Measurements from ENCODE around the gene KIF16B.

KIF16B gene

GRCh38 chr20:16316513-16316912 is 256.7 kb downstream of the KIF16B start:
- H3K4me1 ChIP-seq (ENCODE audit: control insufficient read depth, insufficient read depth, low read length): no peaks in the 10 kb centered on the region
- ChIA-PET POLR2A (no interaction called here), CTCF (interaction anchor here (1.3 kb wide), 1 partner anchor 10 kb away, joined by 8 read pairs; no protein-coding TSS in a partner anchor)
- TF ChIP-seq ZNF596 (tag by site-specific recombination; IDR thresholded peaks at IDR 0.05) (no peak), ZNF660 (tag by site-specific recombination; IDR thresholded peaks at IDR 0.05) (no peak), ZNF48 (tag by site-specific recombination; IDR thresholded peaks at IDR 0.05) (no peak)
- H3K4me3 ChIP-seq (ENCODE audit: low read depth, low read length): no peak overlapping the region
- H3K36me3 ChIP-seq (ENCODE audit: control insufficient read depth in 2 of 2, insufficient read depth in 1 of 2, low read length in 2 of 2): peaks cover 0 to 1% of the 10 kb centered on the region in 2 experiments; a peak in 1 of 3 replicates
- no peaks in the 10 kb centered on the region for H3K9me3 ChIP-seq (ENCODE audit: control insufficient read depth, insufficient read depth, low read depth, low read length)
- H3K27ac ChIP-seq (ENCODE audit: extremely low read depth, low read depth, low read length): no peak overlapping the region

- H3K4me3 ChIP-seq (ENCODE audit: low read depth, low read length): no peak overlapping the region
- no peaks in the 10 kb centered on the region for H3K4me1 ChIP-seq (ENCODE audit: control insufficient read depth, insufficient read depth, low read length)
- POLR2A ChIA-PET: no interaction called here
- no peak for TF ChIP-seq ZNF202 (tag by site-specific recombination; IDR thresholded peaks at IDR 0.05; ENCODE audit: borderline replicate concordance)
- no peak for TF ChIP-seq ZNF768 (tag by site-specific recombination; IDR thresholded peaks at IDR 0.05)
- TF ChIP-seq ZNF692 (tag by site-specific recombination; IDR thresholded peaks at IDR 0.05): no peak
- TF ChIP-seq REPIN1 (tag by site-specific recombination; IDR thresholded peaks at IDR 0.05; ENCODE audit: low read depth): no peak
- TF ChIP-seq ZNF791 (tag by site-specific recombination; IDR thresholded peaks at IDR 0.05): no peak
- TF ChIP-seq ZNF239 (tag by site-specific recombination; IDR thresholded peaks at IDR 0.05): no peak
- no peak for TF ChIP-seq ZNF707 (tag by site-specific recombination; IDR thresholded peaks at IDR 0.05)
- TF ChIP-seq ZNF416 (tag by site-specific recombination; IDR thresholded peaks at IDR 0.05): no peak
- no peak for TF ChIP-seq ZNF354C (tag by site-specific recombination; IDR thresholded peaks at IDR 0.05; ENCODE audit: borderline replicate concordance, low read depth)
- TF ChIP-seq ZNF785 (tag by site-specific recombination; IDR thresholded peaks at IDR 0.05): no peak
- no peak for TF ChIP-seq ZNF623 (tag by site-specific recombination; IDR thresholded peaks at IDR 0.05)
- TF ChIP-seq ZNF433 (tag by site-specific recombination; IDR thresholded peaks at IDR 0.05; ENCODE audit: low read depth): no peak
- TF ChIP-seq ZNF514 (tag by site-specific recombination; IDR thresholded peaks at IDR 0.05): no peak
- no peak for TF ChIP-seq ZNF302 (tag by site-specific recombination; IDR thresholded peaks at IDR 0.05; ENCODE audit: low read depth)
- no peak for TF ChIP-seq ZNF626 (tag by site-specific recombination; IDR thresholded peaks at IDR 0.05)
- TF ChIP-seq ZNF155 (tag by site-specific recombination; IDR thresholded peaks at IDR 0.05): no peak
- no peak overlapping the region for H3K27ac ChIP-seq (ENCODE audit: extremely low read depth, low read depth, low read length)
- no peaks in the 10 kb centered on the region for H3K9me3 ChIP-seq (ENCODE audit: control insufficient read depth, insufficient read depth, low read depth, low read length)
- CTCF ChIA-PET: interaction anchor here (0.5 to 1.1 kb wide), 2 partner anchors 446 to 507 kb away, joined by 3 read pairs; no protein-coding TSS in a partner anchor
- H3K36me3 ChIP-seq (ENCODE audit: control insufficient read depth in 2 of 2, insufficient read depth in 1 of 2, low read length in 2 of 2): peaks cover 0 to 7% of the 10 kb centered on the region in 2 experiments; a peak in 1 of 3 replicates
Measured at GRCh38 chr20:16314748-16315159, 258.5 kb downstream of the KIF16B start.

- CTCF ChIA-PET: interaction anchor here (0.5 to 1.1 kb wide), 2 partner anchors 447 to 508 kb away, joined by 3 read pairs; no protein-coding TSS in a partner anchor
- Histone ChIP-seq H3K9me3 (ENCODE audit: control insufficient read depth, insufficient read depth, low read depth, low read length) (no peaks in the 10 kb centered on the region), H3K4me3 (ENCODE audit: low read depth, low read length) (no peak overlapping the region), H3K27ac (ENCODE audit: extremely low read depth, low read depth, low read length) (no peak overlapping the region), H3K4me1 (ENCODE audit: control insufficient read depth, insufficient read depth, low read length) (no peaks in the 10 kb centered on the region), H3K36me3 (ENCODE audit: control insufficient read depth in 2 of 2, insufficient read depth in 1 of 2, low read length in 2 of 2) (peaks cover 0 to 7% of the 10 kb centered on the region in 2 experiments; a peak in 1 of 3 replicates)
- POLR2A ChIA-PET: no interaction called here
- no peak for TF ChIP-seq ZSCAN30 (tag by site-specific recombination; IDR thresholded peaks at IDR 0.05)
- TF ChIP-seq ZNF37A (tag by site-specific recombination; IDR thresholded peaks at IDR 0.05): no peak
- no peak for TF ChIP-seq ZNF174 (tag by site-specific recombination; IDR thresholded peaks at IDR 0.05)
- no peak for TF ChIP-seq ZFP37 (tag by site-specific recombination; IDR thresholded peaks at IDR 0.05)
- no peak for TF ChIP-seq MYNN (tag by site-specific recombination; IDR thresholded peaks at IDR 0.05; ENCODE audit: borderline replicate concordance)
- TF ChIP-seq ZNF132 (tag by site-specific recombination; IDR thresholded peaks at IDR 0.05; ENCODE audit: borderline replicate concordance): no peak
- no peak for TF ChIP-seq ZNF449 (tag by site-specific recombination; IDR thresholded peaks at IDR 0.05)
- no peak for TF ChIP-seq OVOL3 (tag by site-specific recombination; IDR thresholded peaks at IDR 0.05)
- TF ChIP-seq ZNF335 (tag by site-specific recombination; conservative IDR thresholded peaks at IDR 0.05): no peak
- no peak for TF ChIP-seq ZNF214 (tag by site-specific recombination; IDR thresholded peaks at IDR 0.05; ENCODE audit: borderline replicate concordance)
- TF ChIP-seq ZSCAN23 (tag by site-specific recombination; IDR thresholded peaks at IDR 0.05): no peak
- TF ChIP-seq ZNF777 (tag by site-specific recombination; IDR thresholded peaks at IDR 0.05; ENCODE audit: borderline replicate concordance): no peak
- TF ChIP-seq ZNF248 (tag by site-specific recombination; IDR thresholded peaks at IDR 0.05): no peak
- no peak for TF ChIP-seq MEIS1 (CRISPR knock-in tag; IDR thresholded peaks at IDR 0.05; ENCODE audit: borderline replicate concordance)
Measured at GRCh38 chr20:16314320-16314719, 258.9 kb downstream of the KIF16B start.

Data from HEK293 (cell line).